ENCODE measurements around the gene OVCH1.
"Not testable (repeated sequence)": the region's sequence is repeated elsewhere in the genome, so short reads cannot be mapped to it uniquely, and the experiment has no call there.

The OVCH1 gene

GRCh38 chr12:29403991-29404390 lies 93.5 kb downstream of the OVCH1 start:
- Histone ChIP-seq H3K9me3 (ENCODE audit: control insufficient read depth, low read depth, low read length) (no peaks in the 10 kb centered on the region), H3K9ac (ENCODE audit: low read length) (no peak overlapping the region), H3K36me3 (ENCODE audit: control insufficient read depth, low read depth, low read length) (no peaks in the 10 kb centered on the region), H3K27me3 (ENCODE audit: control insufficient read depth, insufficient read depth, low read length) (no peaks in the 10 kb centered on the region), H3K4me3 (ENCODE audit: low read length) (no peak overlapping the region), H3K27ac (ENCODE audit: low read length) (no peak overlapping the region), H3K4me1 (ENCODE audit: control insufficient read depth, low read depth, low read length) (no peaks in the 10 kb centered on the region)

- no peaks in the 10 kb centered on the region for H3K4me1 ChIP-seq (ENCODE audit: control insufficient read depth, low read depth, low read length)
- no peak overlapping the region for H3K9ac ChIP-seq (ENCODE audit: low read length)
- H3K36me3 ChIP-seq (ENCODE audit: control insufficient read depth, low read depth, low read length), result no peaks in the 10 kb centered on the region
- no peaks in the 10 kb centered on the region for H3K27me3 ChIP-seq (ENCODE audit: control insufficient read depth, insufficient read depth, low read length)
- H3K27ac ChIP-seq (ENCODE audit: low read length), result no peak overlapping the region
- no peaks in the 10 kb centered on the region for H3K9me3 ChIP-seq (ENCODE audit: control insufficient read depth, low read depth, low read length)
- H3K4me3 ChIP-seq (ENCODE audit: low read length), result no peak overlapping the region
Measured at GRCh38 chr12:29402437-29402836, 95.0 kb downstream of the OVCH1 start.

DNA sequence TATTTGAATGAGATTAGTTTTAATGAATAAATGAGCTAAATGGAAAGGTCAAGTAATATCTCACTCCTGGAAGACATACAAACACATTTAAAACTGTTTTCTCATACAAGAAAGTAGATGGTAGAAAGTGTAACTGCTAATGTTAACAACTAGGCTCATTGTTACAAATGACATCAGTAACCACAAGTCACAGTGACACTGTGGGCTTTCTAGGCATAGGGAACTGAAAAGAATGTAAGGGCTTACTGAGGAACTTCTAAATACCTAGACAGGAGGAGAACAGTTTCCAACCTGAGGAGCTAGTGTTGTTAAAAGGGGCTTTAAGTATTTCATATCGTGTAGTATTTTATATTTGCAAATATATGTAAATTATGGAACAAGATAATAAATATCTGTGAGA lies 99.0 kb downstream of the OVCH1 start:
- H3K36me3 ChIP-seq (ENCODE audit: control insufficient read depth, low read depth, low read length), result no peaks in the 10 kb centered on the region
- H3K4me3 ChIP-seq (ENCODE audit: low read length), result no peak overlapping the region
- no peak overlapping the region for H3K9ac ChIP-seq (ENCODE audit: low read length)
- H3K4me1 ChIP-seq (ENCODE audit: control insufficient read depth, low read depth, low read length), result no peaks in the 10 kb centered on the region
- no peaks in the 10 kb centered on the region for H3K27me3 ChIP-seq (ENCODE audit: control insufficient read depth, insufficient read depth, low read length)
- H3K27ac ChIP-seq (ENCODE audit: low read length), result no peak overlapping the region
- H3K9me3 ChIP-seq (ENCODE audit: control insufficient read depth, low read depth, low read length), result no peaks in the 10 kb centered on the region

DNA sequence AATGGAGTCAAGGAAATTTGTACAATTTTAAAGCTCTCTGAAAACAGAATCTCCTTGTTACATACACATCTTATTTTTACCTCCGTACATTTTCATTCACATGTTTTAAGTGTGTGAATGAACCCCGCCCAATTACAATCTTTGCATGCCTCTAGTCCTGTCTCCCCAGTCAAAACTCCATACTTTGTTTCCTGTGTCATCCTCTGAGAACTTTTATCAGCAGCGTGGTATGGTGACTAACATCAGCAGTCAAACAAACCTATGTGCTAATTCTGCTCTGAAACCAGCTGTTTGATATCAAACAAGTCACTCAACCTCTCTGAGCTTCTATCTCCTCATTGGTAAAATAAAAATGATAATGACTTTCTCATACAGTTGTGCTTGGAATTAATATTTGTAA lies 100.7 kb downstream of the OVCH1 start:
- H3K4me3 ChIP-seq (ENCODE audit: low read length), result no peak overlapping the region
- no peak overlapping the region for H3K9ac ChIP-seq (ENCODE audit: low read length)
- H3K9me3 ChIP-seq (ENCODE audit: control insufficient read depth, low read depth, low read length), result no peaks in the 10 kb centered on the region
- no peaks in the 10 kb centered on the region for H3K36me3 ChIP-seq (ENCODE audit: control insufficient read depth, low read depth, low read length)
- no peaks in the 10 kb centered on the region for H3K27me3 ChIP-seq (ENCODE audit: control insufficient read depth, insufficient read depth, low read length)
- H3K4me1 ChIP-seq (ENCODE audit: control insufficient read depth, low read depth, low read length), result no peaks in the 10 kb centered on the region
- no peak overlapping the region for H3K27ac ChIP-seq (ENCODE audit: low read length)

DNA sequence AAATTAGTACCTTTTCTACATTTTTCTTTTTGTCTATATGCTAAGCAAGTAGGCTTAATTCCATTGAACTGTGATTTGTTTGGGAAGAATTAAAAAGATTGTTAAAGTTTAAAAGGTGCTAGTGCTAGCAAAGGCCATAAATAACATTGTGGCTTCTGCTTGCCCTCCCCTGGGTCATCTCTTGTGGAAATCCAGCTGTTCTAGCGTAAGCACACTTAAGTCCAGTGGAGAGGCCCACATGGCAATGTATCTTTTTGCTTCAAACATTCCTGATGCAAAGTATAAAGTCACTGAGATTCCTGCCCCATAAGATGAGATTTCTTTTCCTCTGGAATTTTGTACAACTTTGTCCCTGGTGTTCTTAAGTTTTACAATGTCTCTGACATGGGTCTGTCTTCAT lies 102.1 kb downstream of the OVCH1 start:
- Histone ChIP-seq H3K27ac (ENCODE audit: low read length) (no peak overlapping the region), H3K4me1 (ENCODE audit: control insufficient read depth, low read depth, low read length) (no peaks in the 10 kb centered on the region), H3K27me3 (ENCODE audit: control insufficient read depth, insufficient read depth, low read length) (no peaks in the 10 kb centered on the region), H3K36me3 (ENCODE audit: control insufficient read depth, low read depth, low read length) (no peaks in the 10 kb centered on the region), H3K9ac (ENCODE audit: low read length) (no peak overlapping the region), H3K4me3 (ENCODE audit: low read length) (no peak overlapping the region), H3K9me3 (ENCODE audit: control insufficient read depth, low read depth, low read length) (no peaks in the 10 kb centered on the region)

- not testable (repeated sequence) for H3K36me3 ChIP-seq (ENCODE audit: control insufficient read depth, low read depth, low read length)
Measured at GRCh38 chr12:29390419-29390818, 107.1 kb downstream of the OVCH1 start.

GRCh38 chr12:29389295-29389919 lies 108.1 kb downstream of the OVCH1 start:
- H3K9ac ChIP-seq (ENCODE audit: low read length), result no peak overlapping the region
- H3K9me3 ChIP-seq (ENCODE audit: control insufficient read depth, low read depth, low read length), result no peaks in the 10 kb centered on the region
- H3K27me3 ChIP-seq (ENCODE audit: control insufficient read depth, insufficient read depth, low read length), result no peaks in the 10 kb centered on the region
- no peak overlapping the region for H3K4me3 ChIP-seq (ENCODE audit: low read length)
- no peaks in the 10 kb centered on the region for H3K4me1 ChIP-seq (ENCODE audit: control insufficient read depth, low read depth, low read length)
- H3K27ac ChIP-seq (ENCODE audit: low read length), result no peak overlapping the region
- no peaks in the 10 kb centered on the region for H3K36me3 ChIP-seq (ENCODE audit: control insufficient read depth, low read depth, low read length)

More at GRCh38 chr12:29390419-29390818, 107.1 kb downstream of the OVCH1 start:
- not testable (repeated sequence) for H3K27me3 ChIP-seq (ENCODE audit: control insufficient read depth, insufficient read depth, low read length); H3K4me1 ChIP-seq (ENCODE audit: control insufficient read depth, low read depth, low read length); H3K27ac ChIP-seq (ENCODE audit: low read length); H3K9ac ChIP-seq (ENCODE audit: low read length); H3K4me3 ChIP-seq (ENCODE audit: low read length); H3K9me3 ChIP-seq (ENCODE audit: control insufficient read depth, low read depth, low read length)

DNA sequence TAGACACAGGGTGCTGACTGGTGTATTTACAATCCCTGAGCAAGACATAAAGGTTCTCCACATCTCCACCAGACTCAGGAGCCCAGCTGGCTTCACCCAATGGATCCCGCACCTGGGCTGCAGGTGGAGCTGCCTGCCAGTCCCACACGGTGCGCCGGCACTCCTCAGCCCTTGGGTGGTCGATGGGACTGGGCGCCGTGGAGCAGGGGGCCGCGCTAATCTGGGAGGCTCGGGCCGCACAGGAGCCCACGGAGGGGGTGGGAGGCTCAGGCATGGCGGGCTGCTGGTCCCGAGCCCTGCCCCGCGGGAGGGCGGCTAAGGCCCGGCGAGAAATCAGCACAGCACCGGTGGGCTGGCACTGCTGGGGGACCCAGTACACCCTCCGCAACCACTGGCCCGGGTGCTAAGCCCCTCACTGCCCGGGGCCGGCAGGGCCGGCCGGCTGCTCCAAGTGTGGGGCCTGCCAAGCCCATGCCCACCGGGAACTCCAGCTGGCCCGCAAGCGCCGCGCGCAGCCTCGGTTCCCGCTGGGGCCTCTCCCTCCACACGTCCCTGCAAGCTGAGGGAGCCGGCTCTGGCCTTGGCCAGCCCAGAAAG lies 111.3 kb downstream of the OVCH1 start:
- H3K27ac ChIP-seq (ENCODE audit: low read length); H3K9ac ChIP-seq (ENCODE audit: low read length); H3K9me3 ChIP-seq (ENCODE audit: control insufficient read depth, low read depth, low read length); H3K27me3 ChIP-seq (ENCODE audit: control insufficient read depth, insufficient read depth, low read length); H3K36me3 ChIP-seq (ENCODE audit: control insufficient read depth, low read depth, low read length); H3K4me3 ChIP-seq (ENCODE audit: low read length); H3K4me1 ChIP-seq (ENCODE audit: control insufficient read depth, low read depth, low read length): not testable (repeated sequence)

- not testable (repeated sequence) for H3K36me3 ChIP-seq (ENCODE audit: control insufficient read depth, low read depth, low read length); H3K9me3 ChIP-seq (ENCODE audit: control insufficient read depth, low read depth, low read length); H3K4me1 ChIP-seq (ENCODE audit: control insufficient read depth, low read depth, low read length); H3K27me3 ChIP-seq (ENCODE audit: control insufficient read depth, insufficient read depth, low read length); H3K4me3 ChIP-seq (ENCODE audit: low read length); H3K9ac ChIP-seq (ENCODE audit: low read length); H3K27ac ChIP-seq (ENCODE audit: low read length)
Measured at GRCh38 chr12:29385194-29385593, 112.3 kb downstream of the OVCH1 start.

DNA sequence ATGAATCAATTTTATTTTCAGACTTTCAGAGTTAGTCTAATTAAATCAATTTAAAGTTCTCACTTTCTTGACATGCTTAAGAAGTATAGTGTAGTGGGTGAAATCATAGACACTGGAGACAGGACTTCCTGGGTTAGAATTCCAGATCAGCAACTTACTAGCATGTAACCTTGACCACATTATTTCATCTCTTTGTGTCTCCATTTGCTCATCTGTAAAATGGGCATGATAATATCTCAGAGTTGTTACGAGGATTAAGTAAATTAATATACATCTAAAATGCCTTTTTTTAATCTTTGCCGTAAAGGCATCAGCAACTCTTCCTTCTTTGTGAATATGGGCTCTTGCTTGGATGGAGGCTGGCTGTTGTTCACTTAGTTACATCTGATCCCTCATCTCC lies 115.2 kb downstream of the OVCH1 start:
- Histone ChIP-seq H3K27me3 (ENCODE audit: control insufficient read depth, insufficient read depth, low read length) (no peaks in the 10 kb centered on the region), H3K36me3 (ENCODE audit: control insufficient read depth, low read depth, low read length) (no peaks in the 10 kb centered on the region), H3K9me3 (ENCODE audit: control insufficient read depth, low read depth, low read length) (no peaks in the 10 kb centered on the region), H3K27ac (ENCODE audit: low read length) (no peak overlapping the region), H3K4me3 (ENCODE audit: low read length) (no peak overlapping the region), H3K9ac (ENCODE audit: low read length) (no peak overlapping the region), H3K4me1 (ENCODE audit: control insufficient read depth, low read depth, low read length) (peaks cover 5% of the 10 kb centered on the region)

DNA sequence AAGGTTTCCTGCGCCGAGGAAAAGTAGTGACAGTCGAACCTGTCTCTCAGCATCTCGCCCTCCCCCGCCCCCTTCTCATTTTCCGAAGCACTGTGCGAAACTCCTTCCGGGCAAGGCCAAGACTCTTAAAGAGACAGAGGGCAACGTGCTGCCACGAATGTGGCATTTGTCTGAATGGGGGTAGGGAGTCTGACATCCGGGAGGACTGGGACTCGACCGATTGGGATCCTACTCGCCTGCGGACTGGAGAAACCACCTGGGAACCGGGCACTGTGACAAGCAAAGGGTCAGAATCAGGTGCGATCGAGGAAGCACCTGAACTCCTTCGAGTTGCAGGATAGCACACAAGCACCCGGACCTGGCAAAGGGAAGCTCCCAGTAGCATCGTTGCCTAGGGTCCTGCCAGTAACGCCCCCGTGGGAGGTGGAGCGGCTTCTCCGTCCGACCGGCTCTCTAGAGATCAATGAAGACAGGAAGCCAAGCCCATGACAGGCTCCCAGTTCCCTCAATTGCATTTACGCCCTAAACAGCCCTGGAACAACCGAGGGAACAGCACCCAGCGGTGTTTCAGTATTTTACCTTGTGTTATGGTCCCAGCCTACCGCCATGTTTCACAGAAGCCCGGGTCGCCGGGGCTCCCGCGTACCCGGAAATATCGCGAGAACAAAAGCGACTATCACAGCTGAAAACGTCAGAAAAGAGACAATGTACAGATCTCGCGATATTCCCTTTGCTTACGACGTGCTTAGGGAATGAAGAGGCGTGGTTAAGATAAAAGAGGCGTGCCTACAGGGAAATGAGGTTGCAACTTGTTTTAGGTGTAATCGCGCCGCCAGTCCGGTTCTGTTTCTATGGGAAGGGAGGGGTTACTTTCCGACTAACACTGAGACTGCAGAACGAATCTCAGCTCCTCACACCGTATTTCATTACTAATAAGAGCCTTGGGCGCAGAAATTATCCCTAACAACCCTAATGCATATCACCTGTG lies 116.7 kb downstream of the OVCH1 start, which contains the start of gene ERGIC2:
Gene ERGIC2, minus strand, starts transcription at position 637 of the 988 bp plus-strand sequence. CDS start 9,539 bp downstream, outside the sequence.
- no peaks in the 10 kb centered on the region for H3K27me3 ChIP-seq (ENCODE audit: control insufficient read depth, insufficient read depth, low read length)
- H3K9me3 ChIP-seq (ENCODE audit: control insufficient read depth, low read depth, low read length), result no peaks in the 10 kb centered on the region
- H3K9ac ChIP-seq (ENCODE audit: low read length), result peak within 1 kb of the TSS; percentile 98
- peak within 1 kb of the TSS; percentile 88 for H3K27ac ChIP-seq (ENCODE audit: low read length)
- no peaks in the 10 kb centered on the region for H3K36me3 ChIP-seq (ENCODE audit: control insufficient read depth, low read depth, low read length)
- peaks cover 5% of the 10 kb centered on the region for H3K4me1 ChIP-seq (ENCODE audit: control insufficient read depth, low read depth, low read length)
- H3K4me3 ChIP-seq (ENCODE audit: low read length), result peak within 1 kb of the TSS; percentile 97
